ENCODE data around the gene DZIP1. TPM values are rescaled to one million over a fixed set of nuclear protein-coding genes. Genes with fewer than 3 reads are reported as not detected.
"Not testable (repeated sequence)": the region's sequence is repeated elsewhere in the genome, so short reads cannot be mapped to it uniquely, and the experiment has no call there.

The DZIP1 gene
- 10 to 100 TPM in 1 of 4 donors, 1 to 10 TPM in 3; 2.5 to 61.9 (median 5.2) TPM for total RNA-seq

GRCh38 chr13:95644601-95645052 lies at the start of gene DZIP1:
Gene DZIP1, minus strand, starts transcription at chr13:95644706. Its CDS starts 2,677 bp downstream, at chr13:95642029.
- peaks cover 0 to 5% of the 10 kb centered on the region in 2 donors for H3K27me3 ChIP-seq
- peak in 2 of 3 donors; percentile 57 to 65 for DNase-seq
- TF ChIP-seq POLR2A (IDR thresholded peaks at IDR 0.05): no peak
- TF ChIP-seq CTCF (IDR thresholded peaks at IDR 0.05): no peak
- peak within 1 kb of the TSS; percentile 28 to 56 (median 42) for H3K4me3 ChIP-seq
- H3K9me3 ChIP-seq: no peaks in the 10 kb centered on the region
- H3K4me1 ChIP-seq: peaks cover 0 to 17% (median 2%) of the 10 kb centered on the region in 4 donors
- H3K36me3 ChIP-seq: no peaks in the 10 kb centered on the region
- H3K27ac ChIP-seq: peak within 1 kb of the TSS in 3 of 4 donors; percentile 62 to 68 (median 63)

- H3K4me1 ChIP-seq, DNase-seq, H3K27ac ChIP-seq, H3K9me3 ChIP-seq, H3K4me3 ChIP-seq, H3K36me3 ChIP-seq, H3K27me3 ChIP-seq: not testable (repeated sequence)
These were observed 46.5 kb upstream of the DZIP1 start for GRCh38 chr13:95690986-95691385.

- DNase-seq: no peak
- no peak overlapping the region for H3K4me3 ChIP-seq
- no peak overlapping the region for H3K27ac ChIP-seq
- peaks cover 0 to 11% (median 0%) of the 10 kb centered on the region in 4 donors for H3K4me1 ChIP-seq
- H3K36me3 ChIP-seq: no peaks in the 10 kb centered on the region
- H3K9me3 ChIP-seq: no peaks in the 10 kb centered on the region
- no peaks in the 10 kb centered on the region for H3K27me3 ChIP-seq
- TF ChIP-seq CTCF (IDR thresholded peaks at IDR 0.05) (no peak), POLR2A (IDR thresholded peaks at IDR 0.05) (no peak)
These were observed 45.0 kb upstream of the DZIP1 start for GRCh38 chr13:95689582-95689926.

- H3K4me3 ChIP-seq, DNase-seq, H3K27ac ChIP-seq, H3K36me3 ChIP-seq, H3K27me3 ChIP-seq, H3K9me3 ChIP-seq: not testable (repeated sequence)
- H3K4me1 ChIP-seq: peaks cover 0 to 13% (median 0%) of the 10 kb centered on the region in 4 donors
These were observed 40.5 kb upstream of the DZIP1 start for GRCh38 chr13:95684960-95685359.

- no peaks in the 10 kb centered on the region for H3K36me3 ChIP-seq
- TF ChIP-seq POLR2A (IDR thresholded peaks at IDR 0.05) (no peak), CTCF (IDR thresholded peaks at IDR 0.05) (no peak)
- no peak overlapping the region for H3K27ac ChIP-seq
- no peaks in the 10 kb centered on the region for H3K27me3 ChIP-seq
- no peak for DNase-seq
- no peak overlapping the region for H3K4me3 ChIP-seq
- H3K9me3 ChIP-seq: no peaks in the 10 kb centered on the region
- H3K4me1 ChIP-seq: peaks cover 0 to 14% (median 0%) of the 10 kb centered on the region in 4 donors
These were observed 39.9 kb upstream of the DZIP1 start for GRCh38 chr13:95684418-95684817.

- no peak overlapping the region for H3K4me3 ChIP-seq
- no peaks in the 10 kb centered on the region for H3K27me3 ChIP-seq
- TF ChIP-seq POLR2A (IDR thresholded peaks at IDR 0.05) (no peak), CTCF (IDR thresholded peaks at IDR 0.05) (no peak)
- no peaks in the 10 kb centered on the region for H3K9me3 ChIP-seq
- H3K36me3 ChIP-seq: no peaks in the 10 kb centered on the region
- no peak overlapping the region for H3K27ac ChIP-seq
- DNase-seq: no peak
- peaks cover 0 to 21% (median 0%) of the 10 kb centered on the region in 4 donors for H3K4me1 ChIP-seq
These were observed 35.2 kb upstream of the DZIP1 start for GRCh38 chr13:95679722-95680121.

GRCh38 chr13:95678967-95679366 lies 34.5 kb upstream of the DZIP1 start:
- Histone ChIP-seq H3K36me3 (no peaks in the 10 kb centered on the region), H3K9me3 (no peaks in the 10 kb centered on the region), H3K4me1 (peaks cover 0 to 18% (median 0%) of the 10 kb centered on the region in 4 donors), H3K4me3 (peak overlapping the region in 2 of 4 donors; percentile 87 to 92), H3K27ac (no peak overlapping the region), H3K27me3 (no peaks in the 10 kb centered on the region)
- TF ChIP-seq POLR2A (IDR thresholded peaks at IDR 0.05) (no peak), CTCF (IDR thresholded peaks at IDR 0.05) (no peak)
- DNase-seq: no peak
